ENCODE measurements around the gene THSD7B.

Gene THSD7B

DNA sequence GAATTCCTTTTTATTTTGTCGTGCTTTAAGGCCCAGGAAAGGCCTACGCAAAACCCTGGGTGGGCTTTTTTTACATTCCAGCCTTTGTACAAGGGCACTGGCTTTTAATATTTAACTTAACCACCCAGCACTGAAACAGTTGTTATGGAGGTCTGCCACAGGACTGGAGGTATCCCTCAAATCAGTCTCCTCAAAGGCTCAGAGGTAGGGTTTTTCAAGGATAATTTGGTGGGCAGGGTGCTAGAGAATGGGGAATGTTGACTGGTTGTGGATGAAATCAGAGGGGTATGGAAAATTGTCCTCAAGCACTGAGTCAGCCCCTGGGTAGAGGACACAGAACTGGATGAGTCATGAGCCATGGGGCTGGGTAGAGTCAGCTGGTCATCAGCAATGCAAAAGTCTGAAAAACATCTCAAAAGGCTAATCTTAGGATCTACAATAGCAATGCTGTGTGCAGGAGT lies 443.1 kb downstream of the THSD7B start:
- DNase-seq = no peak

DNA sequence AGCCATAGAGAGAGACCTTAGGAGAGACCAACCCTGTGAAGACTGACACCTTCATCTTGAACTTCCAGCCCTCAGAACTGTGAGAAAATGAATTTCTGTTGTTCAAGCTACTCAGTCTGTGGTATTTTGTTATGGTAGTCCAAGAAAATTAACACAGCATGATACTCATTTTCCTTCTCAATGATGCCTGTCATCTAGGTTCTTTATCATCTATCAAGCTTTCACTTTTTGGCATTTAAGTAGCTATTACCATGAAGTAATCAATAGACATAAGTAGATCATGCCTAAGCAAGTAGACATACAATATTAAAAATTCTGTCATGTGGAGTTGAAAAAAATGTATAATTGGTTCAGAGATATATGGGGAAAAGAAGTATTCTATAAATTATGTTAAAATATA lies 444.7 kb downstream of the THSD7B start:
- no peak for DNase-seq

DNA sequence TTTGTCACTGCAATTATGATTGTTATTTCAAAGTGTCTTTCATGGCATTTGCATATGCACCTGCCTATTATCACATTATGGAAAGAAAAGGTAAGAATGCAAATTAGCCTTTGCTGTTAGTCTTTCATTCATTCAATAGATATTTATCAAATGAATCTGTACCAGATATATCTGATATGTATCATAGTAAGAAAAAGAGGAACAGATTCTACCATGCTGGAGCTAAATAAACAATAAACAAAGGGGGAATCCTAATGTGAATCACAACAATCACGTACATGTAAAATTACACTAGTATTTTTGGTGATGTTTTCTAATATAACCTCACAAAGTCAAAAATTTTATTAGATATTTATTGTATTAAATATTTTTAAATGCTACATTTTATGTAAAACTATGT lies 446.4 kb downstream of the THSD7B start:
- no peak for DNase-seq

DNA sequence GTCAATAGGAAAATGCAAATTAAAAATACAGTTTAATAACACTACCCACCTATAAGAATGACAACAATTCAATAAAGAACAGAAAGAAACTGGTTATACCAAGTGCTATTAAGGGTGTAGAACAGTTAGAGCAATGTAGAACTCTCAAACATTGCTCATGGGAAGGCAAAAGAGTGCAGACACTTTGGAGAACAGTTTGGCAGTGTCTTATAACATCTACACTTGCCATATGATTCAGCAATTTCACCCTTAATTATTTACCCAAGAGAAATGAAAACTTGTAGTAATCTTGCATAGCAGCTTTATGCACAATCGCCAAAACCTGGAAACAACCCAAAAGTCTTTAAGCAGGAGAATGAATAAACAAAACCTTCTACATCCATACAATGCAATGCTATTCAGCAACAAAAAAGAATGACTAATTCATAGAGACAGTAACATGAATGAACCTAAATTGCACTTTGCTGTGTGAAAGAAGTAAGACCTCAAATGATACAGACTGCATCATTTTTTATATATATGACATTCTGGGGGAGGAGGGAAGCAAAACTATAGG lies 455.2 kb downstream of the THSD7B start:
- DNase-seq = no peak

DNA sequence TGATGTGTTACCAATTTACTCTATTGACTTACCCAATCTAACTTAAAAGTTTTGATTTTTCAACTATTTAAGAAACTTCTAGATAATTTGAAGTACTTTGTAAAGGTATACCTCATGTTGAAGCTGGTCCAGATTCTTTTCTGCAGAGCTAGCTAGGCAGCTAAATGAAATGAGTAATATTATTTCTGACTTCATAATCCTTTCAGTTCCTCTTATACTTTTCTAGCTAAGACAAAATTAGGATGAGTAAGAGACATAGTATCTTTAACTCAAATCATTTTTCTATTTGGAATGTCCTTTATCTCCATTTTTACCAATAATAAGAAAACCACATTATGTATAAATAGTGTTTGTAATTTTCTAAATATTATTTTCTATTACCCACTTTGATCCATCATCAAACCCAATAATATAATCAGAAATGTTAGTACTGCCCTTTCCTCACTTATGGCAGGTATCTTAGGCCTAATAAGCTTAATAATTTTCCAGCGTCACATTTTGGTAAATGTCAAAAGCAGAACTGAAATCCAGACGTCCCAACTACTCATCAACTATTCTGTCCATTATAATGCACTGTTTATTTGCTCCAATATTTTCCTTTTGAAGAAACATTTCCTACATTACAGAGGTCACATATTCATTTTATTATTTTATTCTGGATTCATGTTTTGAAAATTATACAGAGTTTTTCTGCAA lies 456.6 kb downstream of the THSD7B start:
- DNase-seq = no peak

DNA sequence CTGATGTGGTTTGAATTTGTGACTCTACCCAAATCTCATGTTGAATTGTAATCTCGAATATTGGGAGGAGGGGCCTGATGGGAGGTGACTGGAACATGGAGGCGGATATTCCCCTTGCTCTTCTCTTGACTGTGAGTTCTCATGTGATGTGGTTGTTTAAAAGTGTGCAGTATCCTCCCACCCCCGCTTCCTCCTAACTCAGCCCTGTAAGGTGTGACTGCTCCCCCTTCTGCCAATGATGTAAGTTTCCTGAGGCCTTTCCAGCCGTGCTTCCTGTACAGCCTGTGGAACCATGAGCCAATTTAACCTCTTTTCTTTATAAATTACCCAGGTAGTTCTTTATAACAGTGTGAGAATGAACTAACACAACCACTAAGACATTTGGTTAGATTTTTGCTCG lies 458.4 kb downstream of the THSD7B start:
- no peak for DNase-seq

DNA sequence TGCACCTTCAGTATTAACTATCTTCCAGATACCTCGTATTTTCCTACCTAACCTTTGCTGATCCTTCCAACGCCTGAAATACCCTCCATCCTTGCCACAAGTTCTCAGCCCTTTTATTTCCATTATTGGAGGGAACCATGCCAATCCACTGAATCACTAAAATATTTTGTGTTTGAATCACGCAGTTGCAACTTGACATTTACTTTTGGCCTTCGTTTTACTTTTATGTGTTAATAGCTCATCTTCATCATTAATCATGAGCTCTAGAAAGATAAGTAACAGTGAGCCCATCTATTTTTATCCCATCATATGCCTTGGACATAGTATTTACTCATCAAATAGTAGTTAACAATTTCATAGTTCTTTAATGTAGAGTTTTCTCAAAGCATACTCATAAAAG lies 463.2 kb downstream of the THSD7B start:
- no peak for DNase-seq

DNA sequence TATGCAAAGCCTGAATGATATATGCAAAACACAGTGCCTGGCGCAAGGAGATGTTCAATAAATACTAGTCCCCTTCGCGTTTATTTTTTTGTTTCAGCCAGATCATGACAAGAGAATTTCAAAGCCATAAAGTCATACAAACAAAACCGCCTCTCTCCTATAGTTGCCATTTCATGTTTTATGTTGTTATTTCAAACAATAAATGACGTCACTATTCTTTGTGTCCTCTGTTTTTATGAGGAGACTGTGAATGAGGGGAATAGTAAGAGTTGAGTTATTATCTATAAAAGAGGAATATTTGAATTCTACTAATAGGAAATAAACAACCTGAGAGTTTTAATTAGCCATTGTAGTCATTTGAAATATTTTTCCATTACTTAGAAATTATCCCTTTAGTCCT lies 464.5 kb downstream of the THSD7B start:
- DNase-seq = no peak

DNA sequence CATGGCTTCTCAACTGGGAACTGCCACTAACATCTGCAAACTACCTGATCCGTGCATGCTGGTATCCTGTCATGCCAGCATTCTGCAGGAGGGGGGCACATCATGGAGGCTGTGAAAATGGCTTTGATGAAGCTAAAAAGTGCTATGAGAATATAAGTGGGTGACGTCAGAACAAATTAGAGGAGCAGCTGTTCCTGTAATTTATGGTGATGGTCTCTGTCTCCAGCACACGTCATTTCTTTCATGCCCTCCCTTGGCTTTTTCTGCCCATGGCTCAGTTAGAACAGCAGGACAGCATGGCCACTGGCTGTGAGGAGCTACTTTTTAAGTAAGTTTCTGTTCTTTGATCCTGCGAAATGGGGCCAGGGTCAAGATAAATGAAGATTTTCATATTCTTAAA lies 466.3 kb downstream of the THSD7B start:
- no peak for DNase-seq

DNA sequence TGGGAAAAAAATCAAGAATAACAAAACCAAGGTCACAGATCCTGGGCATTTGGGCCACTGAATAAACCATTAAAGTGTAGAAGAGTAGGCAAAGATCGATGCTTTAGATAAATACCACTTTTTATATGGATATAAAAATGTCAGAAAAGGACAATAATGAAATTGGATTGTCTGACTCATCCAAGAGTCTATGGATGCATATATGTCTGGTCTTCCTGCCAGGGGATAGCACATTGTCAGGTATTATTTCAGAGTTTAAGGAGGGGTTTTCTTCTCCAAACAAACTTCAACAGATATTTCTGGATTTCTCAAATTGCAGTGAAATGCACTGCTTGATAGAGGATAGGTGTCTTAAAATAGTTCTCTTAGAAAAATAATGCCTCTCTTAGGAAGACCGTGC lies 466.7 kb downstream of the THSD7B start:
- DNase-seq = no peak

DNA sequence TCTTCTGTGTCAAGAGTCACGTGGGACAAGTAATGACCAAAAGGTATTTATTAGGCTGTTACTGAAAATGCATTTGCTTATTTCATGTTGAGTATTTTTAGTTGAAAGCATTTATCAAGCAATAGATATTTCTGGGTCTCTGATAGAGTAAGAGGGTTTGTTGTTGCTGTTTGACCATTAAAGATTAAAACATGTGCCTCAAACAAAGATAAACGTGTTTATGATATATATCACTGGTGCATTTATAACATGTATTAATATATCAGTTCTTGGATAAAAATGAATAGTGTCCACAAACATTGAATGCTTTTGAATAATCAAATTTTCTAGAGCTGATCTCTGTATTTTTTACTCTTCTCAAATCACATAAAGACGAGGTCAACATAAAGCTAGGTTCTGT lies 467.7 kb downstream of the THSD7B start:
- DNase-seq = no peak

DNA sequence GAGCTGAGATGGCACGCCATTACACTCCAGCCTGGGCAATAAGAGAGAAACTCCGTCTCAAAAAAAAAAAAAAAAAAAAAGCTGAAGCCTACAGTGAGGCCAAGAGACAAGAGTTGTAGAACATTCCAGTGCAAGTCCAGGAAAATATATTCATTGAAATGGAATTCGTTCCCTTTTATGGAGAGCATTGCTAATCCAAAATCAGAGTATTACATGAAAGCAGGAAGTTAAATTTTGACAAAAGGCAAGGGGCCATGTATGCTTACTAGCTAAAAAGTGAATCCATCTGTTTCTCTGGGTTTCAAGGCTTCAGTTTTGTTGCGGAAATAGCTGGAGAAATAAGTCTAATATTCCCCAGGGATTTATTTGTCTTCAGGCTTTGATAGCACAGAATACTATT lies 471.7 kb downstream of the THSD7B start:
- no peak for DNase-seq

DNA sequence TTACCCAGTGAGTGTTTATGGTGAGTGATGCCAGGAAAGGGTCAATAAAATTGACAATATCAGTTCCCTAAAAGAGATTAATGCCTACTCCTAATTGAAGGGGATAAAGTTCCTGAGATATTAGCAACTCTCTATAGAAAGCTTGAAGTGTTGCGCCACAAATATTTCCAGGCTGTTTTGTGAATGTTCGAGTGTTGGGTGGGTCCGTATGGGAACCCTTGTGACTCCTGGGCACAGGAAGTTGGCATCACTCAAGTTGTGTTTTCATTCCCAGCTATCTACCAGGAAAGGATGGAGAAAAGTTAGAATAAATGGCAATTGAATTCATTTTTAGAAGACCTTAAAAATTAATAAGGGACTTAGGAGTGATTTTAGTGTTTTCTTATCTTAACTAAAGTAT lies 472.7 kb downstream of the THSD7B start:
- DNase-seq = no peak

DNA sequence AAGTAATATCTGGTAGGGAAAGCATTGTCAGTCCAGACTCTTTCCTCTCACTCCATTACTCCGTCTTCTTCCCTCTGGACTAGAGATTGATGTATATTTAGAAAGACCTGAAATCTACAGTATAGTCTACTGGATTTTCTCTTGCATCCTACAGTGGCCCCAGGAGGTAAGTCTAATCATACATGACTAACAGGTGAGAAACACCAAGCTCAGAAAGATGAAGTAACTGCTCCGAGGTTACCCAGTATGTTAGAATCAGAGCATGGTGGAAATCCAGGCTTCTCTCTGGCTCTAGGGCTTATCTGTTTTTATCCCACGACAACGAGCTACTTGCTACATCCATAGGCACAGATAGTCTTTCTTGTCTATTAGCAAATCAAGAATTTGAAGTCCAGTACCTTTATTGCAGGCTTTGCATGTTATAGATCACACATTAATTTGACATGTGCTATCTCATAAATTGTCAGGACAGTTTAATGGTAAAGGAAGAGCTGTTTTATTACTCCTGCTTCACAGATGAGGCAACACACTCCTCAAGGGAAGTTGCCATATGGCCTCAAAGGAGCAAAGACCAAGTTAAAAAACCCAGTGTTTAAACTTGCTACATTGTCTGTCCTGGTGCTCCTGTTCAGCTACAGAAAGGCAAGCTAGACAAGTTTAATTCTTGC lies 484.3 kb downstream of the THSD7B start:
- DNase-seq = no peak

DNA sequence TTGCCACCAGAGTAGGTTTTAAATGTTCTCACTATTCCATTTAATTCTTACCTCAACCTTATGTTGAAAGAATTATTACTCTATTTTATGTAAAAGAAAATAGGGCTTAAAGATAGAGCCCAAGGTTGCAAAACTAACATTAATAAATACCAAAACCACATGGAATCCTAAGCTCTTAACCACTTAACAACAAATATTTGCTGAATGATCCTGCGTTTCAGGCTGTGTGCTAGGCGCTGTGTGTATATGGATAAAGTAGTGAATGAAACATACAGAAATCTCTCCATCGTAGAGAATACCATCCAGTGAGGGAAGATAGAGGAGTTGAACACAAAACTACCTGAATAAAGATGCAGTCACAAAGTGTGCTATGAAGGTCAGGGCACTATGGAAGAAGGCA lies 485.1 kb downstream of the THSD7B start:
- no peak for DNase-seq

DNA sequence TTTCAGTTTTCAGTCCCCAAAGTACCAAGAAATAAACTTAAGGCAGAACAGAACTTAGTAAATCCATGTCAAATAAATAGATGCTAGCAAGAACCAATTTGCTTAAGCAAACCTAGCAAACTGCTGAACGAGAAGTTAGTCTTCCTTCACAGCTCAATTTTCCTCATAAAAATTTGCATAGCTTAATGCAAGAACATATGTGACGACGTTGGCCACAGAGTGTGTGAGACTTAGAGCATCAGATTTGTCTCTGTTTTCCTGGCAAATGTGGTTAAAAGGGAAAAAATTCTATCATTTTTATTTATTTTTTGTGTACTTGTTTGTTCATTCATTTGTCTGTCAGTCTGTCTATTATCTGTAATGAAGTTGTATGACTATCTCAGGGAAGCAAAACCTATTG lies 485.7 kb downstream of the THSD7B start:
- DNase-seq = no peak

DNA sequence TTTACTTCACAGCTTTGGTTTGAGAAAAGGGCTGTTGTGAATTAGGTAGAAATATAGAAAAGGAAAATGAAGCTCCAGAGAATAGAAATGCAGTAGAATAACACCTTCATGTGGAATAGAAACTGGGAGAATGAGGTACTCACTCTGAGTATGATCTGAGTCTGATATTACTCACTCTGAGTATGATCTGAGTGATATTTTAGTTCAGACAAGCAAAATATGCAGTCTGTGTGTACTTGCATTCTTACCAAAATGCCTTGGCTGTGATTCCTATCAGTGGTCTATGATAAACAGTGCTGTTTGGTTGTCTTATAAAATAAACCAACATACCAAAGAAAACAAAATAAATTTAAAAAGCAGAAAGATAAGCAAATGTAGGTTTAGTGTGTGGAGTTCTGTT lies 487.6 kb downstream of the THSD7B start:
- no peak for DNase-seq

DNA sequence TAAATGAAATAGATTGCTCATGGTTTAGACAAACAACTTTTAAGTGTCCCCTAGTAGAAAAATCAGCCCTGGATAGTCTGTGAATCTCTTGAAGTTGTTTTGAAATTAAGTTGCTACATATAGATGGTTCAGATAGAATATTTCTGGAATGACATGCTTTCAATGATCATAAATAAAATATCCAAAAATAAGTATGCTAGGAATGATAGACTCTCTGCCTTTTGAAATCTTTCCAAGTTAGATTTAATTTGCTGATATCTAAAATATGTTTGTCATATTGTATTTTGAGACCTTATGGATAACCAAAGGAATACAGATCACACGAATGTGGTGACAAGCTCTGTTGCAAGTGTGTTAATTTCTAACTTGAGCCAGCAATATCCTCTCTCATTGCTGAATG lies 488.7 kb downstream of the THSD7B start:
- no peak for DNase-seq

DNA sequence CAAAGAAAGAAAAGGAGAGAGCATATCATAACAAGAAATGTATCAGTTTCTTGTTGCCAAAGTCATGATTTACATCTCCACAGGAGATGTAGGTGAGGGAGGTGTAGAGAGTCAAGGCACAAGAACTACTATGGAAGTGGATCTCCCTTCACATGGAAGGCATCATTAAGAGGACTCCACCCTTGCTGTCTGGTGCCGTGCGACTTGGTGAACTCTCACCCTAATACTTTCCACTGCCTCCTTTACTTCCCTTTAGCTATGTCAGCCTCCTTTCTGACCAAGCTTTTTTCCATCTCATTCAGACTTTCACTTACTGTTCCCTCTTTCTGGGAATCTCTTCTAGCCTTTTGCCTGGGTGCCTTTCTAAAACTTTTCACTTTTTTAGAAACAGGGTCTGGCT lies 490.0 kb downstream of the THSD7B start:
- DNase-seq = no peak

DNA sequence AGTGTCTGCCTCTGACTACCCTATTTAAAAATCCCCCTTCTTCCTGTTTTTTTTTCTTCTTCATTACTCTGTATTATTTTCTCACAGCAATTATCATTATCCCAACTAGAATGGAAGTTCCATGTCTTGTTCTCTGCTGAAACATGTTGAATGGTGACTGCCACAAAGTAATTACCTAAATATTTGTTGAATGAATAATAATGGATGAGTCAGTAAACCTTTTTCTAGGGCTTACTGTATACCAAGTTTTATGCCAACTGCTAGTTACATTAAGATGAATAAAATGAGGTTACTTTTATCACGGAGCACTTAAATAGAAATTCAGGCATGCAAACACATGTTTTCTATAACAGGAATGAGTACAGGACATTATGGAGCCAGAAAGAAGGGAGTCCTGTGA lies 490.6 kb downstream of the THSD7B start:
- DNase-seq = no peak

DNA sequence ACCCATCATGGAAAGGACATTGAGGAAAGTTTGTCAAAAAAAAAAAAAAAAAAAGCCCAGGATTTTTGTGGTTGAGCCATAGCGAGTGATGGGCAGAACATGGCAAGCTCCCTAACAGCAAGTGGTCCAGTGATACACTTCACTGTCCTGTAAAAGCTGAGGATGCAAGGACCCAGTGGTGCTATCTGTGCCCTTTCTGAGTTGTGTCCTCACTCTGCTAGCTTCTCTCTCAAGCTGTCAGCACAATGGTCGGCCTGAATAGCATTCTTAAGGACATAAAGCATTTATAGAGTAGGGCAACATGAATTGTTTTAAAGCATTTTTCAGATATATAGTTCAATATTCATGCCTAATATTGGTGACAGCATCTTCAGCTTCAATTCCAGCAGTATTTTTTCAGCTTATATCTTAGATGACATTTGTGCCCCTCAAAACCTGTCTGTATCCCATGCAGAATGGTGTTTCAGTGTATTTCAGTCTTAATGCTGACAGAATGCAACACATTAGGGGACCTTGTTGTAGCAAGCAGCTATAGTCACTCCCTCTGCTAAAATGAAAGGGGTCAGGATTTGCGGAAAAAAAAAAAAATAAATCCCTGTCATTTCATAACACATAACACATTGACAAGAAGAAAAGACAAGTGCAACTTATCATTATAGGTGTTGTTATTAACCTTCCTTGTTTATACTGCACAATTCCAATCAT lies 496.7 kb downstream of the THSD7B start:
- no peak for DNase-seq

DNA sequence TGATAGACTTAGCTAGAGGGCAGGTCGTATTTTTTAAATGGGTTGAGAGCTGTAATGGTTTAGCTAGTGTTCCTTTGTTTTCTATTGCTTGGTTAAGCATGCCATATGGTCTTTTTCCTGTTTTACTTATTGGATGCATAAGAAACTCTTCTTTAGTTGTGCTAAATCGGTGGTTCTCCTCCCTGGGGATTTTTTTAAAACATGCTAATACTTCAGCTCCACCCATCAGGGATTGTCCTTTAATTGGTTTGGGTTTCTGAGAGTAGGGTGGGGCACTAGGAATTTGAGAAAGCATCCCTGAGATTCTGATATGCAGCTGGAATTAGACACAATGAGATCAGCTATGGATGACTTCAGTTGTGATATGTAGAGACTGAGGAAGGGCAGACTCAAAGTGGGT lies 497.2 kb downstream of the THSD7B start:
- no peak for DNase-seq

DNA sequence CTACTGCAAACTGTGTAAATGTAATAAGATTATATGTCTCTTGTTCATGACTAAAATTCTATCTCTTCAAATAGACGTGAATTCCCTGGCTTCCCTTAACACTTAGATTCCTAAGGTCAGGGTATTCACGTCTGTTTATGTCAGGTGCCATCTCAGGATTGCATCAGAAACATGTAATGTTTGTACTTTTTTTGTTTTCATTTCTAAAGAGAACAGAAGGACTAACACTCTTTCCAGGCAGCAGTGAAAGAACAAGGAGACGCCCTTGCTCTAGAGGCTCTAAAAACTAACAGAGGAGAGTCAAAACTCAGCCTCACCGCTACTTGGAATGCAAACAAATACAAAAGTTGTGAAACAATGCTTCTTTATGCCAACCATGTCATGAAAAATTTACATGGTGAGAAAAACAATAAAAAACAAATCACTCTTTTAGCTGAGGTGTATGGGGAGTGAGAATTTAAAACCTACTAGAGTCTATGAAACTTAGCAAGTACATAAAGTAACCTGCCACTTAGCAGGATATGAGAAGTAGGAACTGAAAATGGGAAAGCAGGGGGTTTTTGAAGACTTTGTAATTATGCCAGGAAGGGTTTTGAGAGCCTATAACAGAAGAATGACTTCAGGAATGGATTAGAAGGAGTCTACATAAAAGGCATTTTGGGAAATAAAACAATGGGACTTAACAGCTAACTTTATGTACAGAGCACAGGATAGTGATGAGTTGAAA lies 522.7 kb downstream of the THSD7B start:
- no peak for DNase-seq
